ENCODE measurements around the gene PPARA.

The PPARA gene

GRCh38 chr22:46239261-46240048, 89.1 kb downstream of the PPARA start:
- no peak overlapping the region for H3K27ac ChIP-seq (ENCODE audit: insufficient read depth in 1 of 2, low read depth in 1 of 2, low read length in 2 of 2, poor library complexity in 1 of 2, severe bottlenecking in 2 of 2)
- POLR2A ChIA-PET, result interaction anchor here (0.6 to 2.3 kb wide), 2 partner anchors 11 to 26 kb away, joined by 4 to 9 read pairs; partner anchors contain the start of gene CDPF1

GRCh38 chr22:46240073-46240472, 89.7 kb downstream of the PPARA start:
- peaks cover 0 to 30% (median 20%) of the 10 kb centered on the region in 4 experiments for H3K36me3 ChIP-seq (ENCODE audit: control insufficient read depth in 4 of 4, insufficient read depth in 4 of 4, low read length in 3 of 4)
- peaks cover 0 to 3% (median 0%) of the 10 kb centered on the region in 5 experiments for H3K9me3 ChIP-seq (ENCODE audit: control extremely low read depth in 1 of 5, control insufficient read depth in 4 of 5, insufficient read depth in 2 of 5, low read depth in 1 of 5, low read length in 4 of 5)
- peaks cover 9 to 31% (median 21%) of the 10 kb centered on the region in 4 experiments for H3K4me1 ChIP-seq (ENCODE audit: control extremely low read depth in 1 of 4, control insufficient read depth in 4 of 4, insufficient read depth in 4 of 4, low read length in 3 of 4)
- no peaks in the 10 kb centered on the region for H3K27me3 ChIP-seq (replicated peaks in 2 of 5; ENCODE audit: control insufficient read depth in 4 of 5, insufficient read depth in 5 of 5, low read length in 4 of 5)
- POLR2A ChIA-PET, result interaction anchor here (0.6 to 2.3 kb wide), 2 partner anchors 10 to 26 kb away, joined by 4 to 9 read pairs; partner anchors contain the start of gene CDPF1
- H3K4me3 ChIP-seq (ENCODE audit: control insufficient read depth in 1 of 7, extremely low read depth in 1 of 7, insufficient read depth in 4 of 7, low read depth in 2 of 7, low read length in 6 of 7), result peak overlapping the region in 2 of 7 experiments; percentile 12 to 29
- CTCF ChIA-PET, result interaction anchor here (1.5 kb wide), 1 partner anchor 19 kb away, joined by 4 read pairs; no protein-coding TSS in a partner anchor
- 96% methylated on average over 2 of the region's 2 CpGs for WGBS (ENCODE audit: insufficient coverage)
- DNase-seq, result no peak
- H3K27ac ChIP-seq (ENCODE audit: insufficient read depth in 1 of 2, low read depth in 1 of 2, low read length in 2 of 2, poor library complexity in 1 of 2, severe bottlenecking in 2 of 2), result no peak overlapping the region

More at GRCh38 chr22:46239261-46240048, 89.1 kb downstream of the PPARA start:
- Histone ChIP-seq H3K4me3 (ENCODE audit: control insufficient read depth in 1 of 7, extremely low read depth in 1 of 7, insufficient read depth in 4 of 7, low read depth in 2 of 7, low read length in 6 of 7) (peak overlapping the region in 2 of 7 experiments; percentile 12 to 29), H3K9me3 (ENCODE audit: control extremely low read depth in 1 of 5, control insufficient read depth in 4 of 5, insufficient read depth in 2 of 5, low read depth in 1 of 5, low read length in 4 of 5) (peaks cover 0 to 3% (median 0%) of the 10 kb centered on the region in 5 experiments), H3K27me3 (replicated peaks in 2 of 5; ENCODE audit: control insufficient read depth in 4 of 5, insufficient read depth in 5 of 5, low read length in 4 of 5) (no peaks in the 10 kb centered on the region), H3K36me3 (ENCODE audit: control insufficient read depth in 4 of 4, insufficient read depth in 4 of 4, low read length in 3 of 4) (peaks cover under 1 to 26% (median 20%) of the 10 kb centered on the region in 4 experiments), H3K4me1 (ENCODE audit: control extremely low read depth in 1 of 4, control insufficient read depth in 4 of 4, insufficient read depth in 4 of 4, low read length in 3 of 4) (peaks cover 9 to 31% (median 21%) of the 10 kb centered on the region in 4 experiments)
- CTCF ChIA-PET, result interaction anchor here (0.9 to 1.5 kb wide), 4 partner anchors 8 to 243 kb away, joined by 3 to 4 read pairs (median 4); no protein-coding TSS in a partner anchor
- peak; percentile 85 to 99 (median 98) for DNase-seq
- 74% methylated on average over 14 of the region's 20 CpGs for WGBS (ENCODE audit: insufficient coverage)

GRCh38 chr22:46240506-46240905, 90.2 kb downstream of the PPARA start:
- peak in 2 of 3 donors; percentile 44 to 53 for DNase-seq
- ChIA-PET POLR2A (interaction anchor here (2.3 kb wide), 1 partner anchor 10 kb away, joined by 9 read pairs; the partner anchor contains the start of gene CDPF1), CTCF (interaction anchor here (1.0 to 1.5 kb wide), 3 partner anchors 15 to 56 kb away, joined by 3 to 4 read pairs (median 3); partner anchors contain the start of gene GTSE1)
- no peaks in the 10 kb centered on the region for H3K27me3 ChIP-seq (replicated peaks in 2 of 5; ENCODE audit: control insufficient read depth in 4 of 5, insufficient read depth in 5 of 5, low read length in 4 of 5)
- 69% methylated on average over 5 of the region's 6 CpGs for WGBS (ENCODE audit: insufficient coverage)
- H3K27ac ChIP-seq (ENCODE audit: insufficient read depth in 1 of 2, low read depth in 1 of 2, low read length in 2 of 2, poor library complexity in 1 of 2, severe bottlenecking in 2 of 2), result no peak overlapping the region
- peaks cover 9 to 31% (median 21%) of the 10 kb centered on the region in 4 experiments for H3K4me1 ChIP-seq (ENCODE audit: control extremely low read depth in 1 of 4, control insufficient read depth in 4 of 4, insufficient read depth in 4 of 4, low read length in 3 of 4)
- H3K36me3 ChIP-seq (ENCODE audit: control insufficient read depth in 4 of 4, insufficient read depth in 4 of 4, low read length in 3 of 4), result peaks cover 0 to 28% (median 19%) of the 10 kb centered on the region in 4 experiments
- H3K9me3 ChIP-seq (ENCODE audit: control extremely low read depth in 1 of 5, control insufficient read depth in 4 of 5, insufficient read depth in 2 of 5, low read depth in 1 of 5, low read length in 4 of 5), result peaks cover 0 to 3% (median 0%) of the 10 kb centered on the region in 5 experiments
- H3K4me3 ChIP-seq (ENCODE audit: control insufficient read depth in 1 of 7, extremely low read depth in 1 of 7, insufficient read depth in 4 of 7, low read depth in 2 of 7, low read length in 6 of 7), result peak overlapping the region in 1 of 7 experiments; percentile 12

- no peak overlapping the region for H3K4me3 ChIP-seq (ENCODE audit: control insufficient read depth in 1 of 7, extremely low read depth in 1 of 7, insufficient read depth in 4 of 7, low read depth in 2 of 7, low read length in 6 of 7)
- peaks cover 9 to 31% (median 21%) of the 10 kb centered on the region in 4 experiments for H3K4me1 ChIP-seq (ENCODE audit: control extremely low read depth in 1 of 4, control insufficient read depth in 4 of 4, insufficient read depth in 4 of 4, low read length in 3 of 4)
- CTCF ChIA-PET, result interaction anchor here (1.0 to 1.4 kb wide), 3 partner anchors 15 to 72 kb away, joined by 3 to 5 read pairs (median 3); partner anchors contain the start of gene GTSE1
- peaks cover 0 to 3% (median 0%) of the 10 kb centered on the region in 5 experiments for H3K9me3 ChIP-seq (ENCODE audit: control extremely low read depth in 1 of 5, control insufficient read depth in 4 of 5, insufficient read depth in 2 of 5, low read depth in 1 of 5, low read length in 4 of 5)
- H3K27ac ChIP-seq (ENCODE audit: insufficient read depth in 1 of 2, low read depth in 1 of 2, low read length in 2 of 2, poor library complexity in 1 of 2, severe bottlenecking in 2 of 2), result no peak overlapping the region
- 95% methylated on average over 6 of the region's 7 CpGs for WGBS (ENCODE audit: insufficient coverage)
- POLR2A ChIA-PET, result interaction anchor here (2.3 kb wide), 1 partner anchor 9 kb away, joined by 9 read pairs; the partner anchor contains the start of gene CDPF1
- H3K27me3 ChIP-seq (replicated peaks in 2 of 5; ENCODE audit: control insufficient read depth in 4 of 5, insufficient read depth in 5 of 5, low read length in 4 of 5), result no peaks in the 10 kb centered on the region
- no peak for DNase-seq
- H3K36me3 ChIP-seq (ENCODE audit: control insufficient read depth in 4 of 4, insufficient read depth in 4 of 4, low read length in 3 of 4), result peaks cover 0 to 29% (median 17%) of the 10 kb centered on the region in 4 experiments
Observed at GRCh38 chr22:46240907-46241306, 90.6 kb downstream of the PPARA start.

GRCh38 chr22:46241396-46242007, 91.2 kb downstream of the PPARA start:
- no peak overlapping the region for H3K4me3 ChIP-seq (ENCODE audit: control insufficient read depth in 1 of 7, extremely low read depth in 1 of 7, insufficient read depth in 4 of 7, low read depth in 2 of 7, low read length in 6 of 7)
- peaks cover 0 to 29% (median 16%) of the 10 kb centered on the region in 4 experiments for H3K36me3 ChIP-seq (ENCODE audit: control insufficient read depth in 4 of 4, insufficient read depth in 4 of 4, low read length in 3 of 4)
- ChIA-PET POLR2A (interaction anchor here (2.3 kb wide), 1 partner anchor 9 kb away, joined by 9 read pairs; the partner anchor contains the start of gene CDPF1), CTCF (interaction anchor here (0.7 to 1.4 kb wide), 5 partner anchors 14 to 257 kb away, joined by 3 to 5 read pairs (median 3); partner anchors contain the start of gene GTSE1)
- no peak overlapping the region for H3K27ac ChIP-seq (ENCODE audit: insufficient read depth in 1 of 2, low read depth in 1 of 2, low read length in 2 of 2, poor library complexity in 1 of 2, severe bottlenecking in 2 of 2)
- DNase-seq, result peak in 2 of 3 donors; percentile 40 to 73
- H3K27me3 ChIP-seq (replicated peaks in 2 of 5; ENCODE audit: control insufficient read depth in 4 of 5, insufficient read depth in 5 of 5, low read length in 4 of 5), result no peaks in the 10 kb centered on the region
- 90% methylated on average over 2 of the region's 5 CpGs for WGBS (ENCODE audit: insufficient coverage)
- H3K9me3 ChIP-seq (ENCODE audit: control extremely low read depth in 1 of 5, control insufficient read depth in 4 of 5, insufficient read depth in 2 of 5, low read depth in 1 of 5, low read length in 4 of 5), result peaks cover 0 to 3% (median 0%) of the 10 kb centered on the region in 5 experiments
- H3K4me1 ChIP-seq (ENCODE audit: control extremely low read depth in 1 of 4, control insufficient read depth in 4 of 4, insufficient read depth in 4 of 4, low read length in 3 of 4), result peaks cover 9 to 31% (median 21%) of the 10 kb centered on the region in 4 experiments

GRCh38 chr22:46242076-46242475, 91.8 kb downstream of the PPARA start:
- ChIA-PET POLR2A (interaction anchor here (2.3 kb wide), 1 partner anchor 8 kb away, joined by 9 read pairs; the partner anchor contains the start of gene CDPF1), CTCF (interaction anchor here (0.8 to 1.3 kb wide), 2 partner anchors 71 to 258 kb away, joined by 3 to 5 read pairs; no protein-coding TSS in a partner anchor)
- WGBS (ENCODE audit: insufficient coverage), result 95% methylated on average over 6 of the region's 10 CpGs
- peaks cover 0 to 3% (median 0%) of the 10 kb centered on the region in 5 experiments for H3K9me3 ChIP-seq (ENCODE audit: control extremely low read depth in 1 of 5, control insufficient read depth in 4 of 5, insufficient read depth in 2 of 5, low read depth in 1 of 5, low read length in 4 of 5)
- no peak overlapping the region for H3K27ac ChIP-seq (ENCODE audit: insufficient read depth in 1 of 2, low read depth in 1 of 2, low read length in 2 of 2, poor library complexity in 1 of 2, severe bottlenecking in 2 of 2)
- peaks cover 9 to 31% (median 21%) of the 10 kb centered on the region in 4 experiments for H3K4me1 ChIP-seq (ENCODE audit: control extremely low read depth in 1 of 4, control insufficient read depth in 4 of 4, insufficient read depth in 4 of 4, low read length in 3 of 4)
- H3K4me3 ChIP-seq (ENCODE audit: control insufficient read depth in 1 of 7, extremely low read depth in 1 of 7, insufficient read depth in 4 of 7, low read depth in 2 of 7, low read length in 6 of 7), result no peak overlapping the region
- H3K27me3 ChIP-seq (replicated peaks in 2 of 5; ENCODE audit: control insufficient read depth in 4 of 5, insufficient read depth in 5 of 5, low read length in 4 of 5), result no peaks in the 10 kb centered on the region
- peaks cover 0 to 31% (median 15%) of the 10 kb centered on the region in 4 experiments for H3K36me3 ChIP-seq (ENCODE audit: control insufficient read depth in 4 of 4, insufficient read depth in 4 of 4, low read length in 3 of 4)
- DNase-seq, result no peak

All from common myeloid progenitor, CD34-positive (primary cell).